Astrocyte (in vitro differentiated cells and primary cell): ENCODE measurements around the gene EIF2B5. TPM values are rescaled to one million over a fixed set of nuclear protein-coding genes. Genes with fewer than 3 reads are reported as not detected.
"Not testable (repeated sequence)": the region's sequence is repeated elsewhere in the genome, so short reads cannot be mapped to it uniquely, and the experiment has no call there.

Experiments used
- DNase-seq: peaks from one replicate; pipeline ENCODE4 v3.0.0-alpha.2; 2010; ENCODE audit warnings: low read depth
- FAIRE-seq: peaks from 2 replicates; lab custom pipeline; 2011; peaks lifted over from hg19 to GRCh38; lab: Jason Lieb, UNC
- H2AFZ ChIP-seq: 2 replicates; pipeline ENCODE4 v1.6.0; 2012; ENCODE audit warnings: low read depth, low read length, inconsistent platforms
- H3K27ac ChIP-seq: 2 replicates; pipeline ENCODE4 v1.5.1; 2011; ENCODE audit warnings: low read depth, low read length, inconsistent platforms
- H3K27me3 ChIP-seq: 2 replicates; pipeline ENCODE4 v1.6.0; 2011; ENCODE audit warnings: low read length, inconsistent platforms; ENCODE audit not compliant: insufficient read depth
- H3K36me3 ChIP-seq: 2 replicates; pipeline ENCODE4 v1.5.1; 2011; ENCODE audit warnings: low read length, inconsistent platforms; ENCODE audit not compliant: insufficient read depth
- H3K4me1 ChIP-seq: 2 replicates; pipeline ENCODE4 v1.5.1; 2011; ENCODE audit warnings: low read length, inconsistent platforms; ENCODE audit not compliant: insufficient read depth
- H3K4me2 ChIP-seq: 2 replicates; pipeline ENCODE4 v1.6.0; 2012; ENCODE audit warnings: low read length, inconsistent platforms
- H3K4me3 ChIP-seq: 2 replicates; pipeline ENCODE4 v1.5.1; 2011; ENCODE audit warnings: low read depth, mild to moderate bottlenecking, low read length, inconsistent platforms; ENCODE audit not compliant: insufficient read depth
- H3K79me2 ChIP-seq: 2 replicates; pipeline ENCODE4 v1.6.0; 2012; ENCODE audit warnings: mild to moderate bottlenecking, low read length, inconsistent platforms; ENCODE audit not compliant: insufficient read depth
- H3K9ac ChIP-seq: 2 replicates; pipeline ENCODE4 v1.6.0; 2012; ENCODE audit warnings: mild to moderate bottlenecking, low read length, inconsistent platforms
- H3K9me3 ChIP-seq: 2 replicates; pipeline ENCODE4 v1.5.1; 2012; ENCODE audit warnings: low read depth, mild to moderate bottlenecking, low read length, inconsistent platforms; ENCODE audit not compliant: insufficient read depth
- H4K20me1 ChIP-seq: 2 replicates; pipeline ENCODE4 v1.6.0; 2012; ENCODE audit warnings: low read length, inconsistent platforms; ENCODE audit not compliant: insufficient read depth
- H3K27ac Mint-ChIP-seq: one replicate; pipeline ENCODE4 v1.8.0; 2021; ENCODE audit warnings: mild to moderate bottlenecking, mixed read lengths; ENCODE audit not compliant: unreplicated experiment
- H3K27me3 Mint-ChIP-seq: one replicate; pipeline ENCODE4 v1.8.0; 2021; ENCODE audit warnings: low read depth, mixed read lengths; ENCODE audit not compliant: unreplicated experiment
- H3K36me3 Mint-ChIP-seq: one replicate; pipeline ENCODE4 v1.8.0; 2021; ENCODE audit warnings: low read depth, mixed read lengths; ENCODE audit not compliant: unreplicated experiment
- H3K4me1 Mint-ChIP-seq: one replicate; pipeline ENCODE4 v1.8.0; 2021; ENCODE audit warnings: low read depth, mixed read lengths; ENCODE audit not compliant: unreplicated experiment
- H3K4me3 Mint-ChIP-seq: one replicate; pipeline ENCODE4 v1.8.0; 2021; ENCODE audit warnings: mild to moderate bottlenecking, moderate library complexity, mixed read lengths; ENCODE audit not compliant: unreplicated experiment
- H3K9me3 Mint-ChIP-seq: one replicate; pipeline ENCODE4 v1.8.0; 2021; ENCODE audit warnings: mild to moderate bottlenecking, mixed read lengths; ENCODE audit not compliant: unreplicated experiment
- EZH2 ChIP-seq: IDR thresholded peaks from 2 replicates; pipeline ENCODE4 v1.6.1; 2012; ENCODE audit warnings: mild to moderate bottlenecking, low read length, inconsistent platforms; ENCODE audit not compliant: insufficient read depth
- total RNA-seq: library from RNA; stranded (reverse); gene quantifications from 2 replicates; pipeline ENCODE4 v1.2.1, GENCODE V29; 2021
- TF ChIP-seq, protein P1 (sequence below): IDR thresholded peaks from 2 replicates; pipeline ENCODE4 v1.5.1; 2011; ENCODE audit warnings: low read depth, mild to moderate bottlenecking, inconsistent platforms, low read length, moderate library complexity; ENCODE audit not compliant: insufficient read depth

EIF2B5 gene
- total RNA-seq, 1 donor from 2014 or later = 22.6 TPM

GRCh38 chr3:184149123-184149522 is 14.0 kb downstream of the EIF2B5 start:
- H3K79me2 ChIP-seq = no peaks in the 10 kb centered on the region
- H3K36me3 Mint-ChIP-seq = peaks cover 5% of the 10 kb centered on the region
- H3K4me3 ChIP-seq = no peak overlapping the region
- H4K20me1 ChIP-seq = no peaks in the 10 kb centered on the region
- H3K4me1 ChIP-seq = peaks cover under 1% of the 10 kb centered on the region
- H3K27me3 ChIP-seq = no peaks in the 10 kb centered on the region
- no peaks in the 10 kb centered on the region for H3K27me3 Mint-ChIP-seq
- H3K4me3 Mint-ChIP-seq = no peak overlapping the region
- H3K4me1 Mint-ChIP-seq = peaks cover 6% of the 10 kb centered on the region
- FAIRE-seq (no peak), DNase-seq (no peak)
- no peak overlapping the region for H3K27ac Mint-ChIP-seq
- H3K9ac ChIP-seq = no peak overlapping the region
- H3K4me2 ChIP-seq = no peak overlapping the region
- no peaks in the 10 kb centered on the region for H3K9me3 ChIP-seq
- peaks cover 11% of the 10 kb centered on the region for H3K36me3 ChIP-seq
- no peaks in the 10 kb centered on the region for H3K9me3 Mint-ChIP-seq
- no peak overlapping the region for H3K27ac ChIP-seq
- no peak overlapping the region for H2AFZ ChIP-seq
- TF ChIP-seq, protein P1, sequence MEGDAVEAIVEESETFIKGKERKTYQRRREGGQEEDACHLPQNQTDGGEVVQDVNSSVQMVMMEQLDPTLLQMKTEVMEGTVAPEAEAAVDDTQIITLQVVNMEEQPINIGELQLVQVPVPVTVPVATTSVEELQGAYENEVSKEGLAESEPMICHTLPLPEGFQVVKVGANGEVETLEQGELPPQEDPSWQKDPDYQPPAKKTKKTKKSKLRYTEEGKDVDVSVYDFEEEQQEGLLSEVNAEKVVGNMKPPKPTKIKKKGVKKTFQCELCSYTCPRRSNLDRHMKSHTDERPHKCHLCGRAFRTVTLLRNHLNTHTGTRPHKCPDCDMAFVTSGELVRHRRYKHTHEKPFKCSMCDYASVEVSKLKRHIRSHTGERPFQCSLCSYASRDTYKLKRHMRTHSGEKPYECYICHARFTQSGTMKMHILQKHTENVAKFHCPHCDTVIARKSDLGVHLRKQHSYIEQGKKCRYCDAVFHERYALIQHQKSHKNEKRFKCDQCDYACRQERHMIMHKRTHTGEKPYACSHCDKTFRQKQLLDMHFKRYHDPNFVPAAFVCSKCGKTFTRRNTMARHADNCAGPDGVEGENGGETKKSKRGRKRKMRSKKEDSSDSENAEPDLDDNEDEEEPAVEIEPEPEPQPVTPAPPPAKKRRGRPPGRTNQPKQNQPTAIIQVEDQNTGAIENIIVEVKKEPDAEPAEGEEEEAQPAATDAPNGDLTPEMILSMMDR = no peak
- no peak for TF ChIP-seq EZH2

DNA sequence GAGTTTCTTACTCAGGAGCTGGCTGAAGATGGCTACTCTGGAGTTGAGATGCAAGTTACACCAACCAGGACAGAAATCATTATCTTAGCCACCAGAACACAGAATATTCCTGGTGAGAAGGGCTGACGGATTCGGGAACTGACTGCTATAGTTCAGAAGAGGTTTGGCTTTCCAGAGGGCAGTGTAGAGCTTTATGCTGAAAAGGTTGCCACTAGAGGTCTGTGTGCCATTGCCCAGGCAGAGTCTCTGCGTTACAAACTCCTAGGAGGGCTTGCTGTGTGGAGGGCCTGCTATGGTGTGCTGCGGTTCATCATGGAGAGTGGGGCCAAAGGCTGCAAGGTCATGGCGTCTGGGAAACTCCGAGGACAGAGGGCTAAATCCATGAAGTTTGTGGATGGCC is 14.6 kb downstream of the EIF2B5 start:
- H3K4me1 Mint-ChIP-seq, FAIRE-seq: not testable (repeated sequence)

More for the DNA sequence above, 14.6 kb downstream of the EIF2B5 start:
- H3K27me3 ChIP-seq, H3K9me3 Mint-ChIP-seq, H3K27ac ChIP-seq, H3K36me3 ChIP-seq, H3K4me2 ChIP-seq, H3K9me3 ChIP-seq, H3K27ac Mint-ChIP-seq, H3K4me3 Mint-ChIP-seq, H2AFZ ChIP-seq, H3K9ac ChIP-seq, H4K20me1 ChIP-seq, DNase-seq, H3K4me3 ChIP-seq, H3K79me2 ChIP-seq, H3K27me3 Mint-ChIP-seq, H3K36me3 Mint-ChIP-seq, H3K4me1 ChIP-seq: not testable (repeated sequence)
- TF ChIP-seq, protein P1 = peak; percentile 34
